SJCRH30 (cell line): ENCODE results near the gene EPHB2. TPM values are rescaled to one million over a fixed set of nuclear protein-coding genes. Genes with fewer than 3 reads are reported as not detected.

ENCODE experiments used
- DNase-seq, 2 experiments: peaks; one replicate each; pipeline ENCODE4 v3.0.0-alpha.2; 2015 to 2020
- H3K27ac ChIP-seq: fragments of 250-450 bp; sonication (Bioruptor Pico); 2 replicates; pipeline ENCODE4 v1.5.1; 2020; ENCODE audit warnings: mild to moderate bottlenecking, moderate library complexity
- H3K27me3 ChIP-seq: fragments of 250-450 bp; sonication (Bioruptor Pico); 2 replicates; pipeline ENCODE4 v1.5.1; 2020; ENCODE audit warnings: mild to moderate bottlenecking, moderate library complexity
- H3K36me3 ChIP-seq: fragments of 250-450 bp; sonication (Bioruptor Pico); 2 replicates; pipeline ENCODE4 v1.5.1; 2020; ENCODE audit warnings: mild to moderate bottlenecking, moderate library complexity
- H3K4me1 ChIP-seq: fragments of 250-450 bp; sonication (Bioruptor Pico); 2 replicates; pipeline ENCODE4 v1.5.1; 2020; ENCODE audit warnings: mild to moderate bottlenecking, moderate library complexity
- H3K4me3 ChIP-seq: fragments of 250-450 bp; sonication (Bioruptor Pico); 2 replicates; pipeline ENCODE4 v1.5.1; 2020; ENCODE audit warnings: mild to moderate bottlenecking, moderate library complexity
- H3K9me3 ChIP-seq: fragments of 250-450 bp; sonication (Bioruptor Pico); replicated peaks from 2 replicates; pipeline ENCODE4 v1.5.1; 2020; ENCODE audit warnings: mild to moderate bottlenecking, moderate library complexity
- total RNA-seq: library from RNA; depleted of rRNA; stranded (reverse); fragments of >200 nt; shearing (Covaris generic); gene quantifications from 2 replicates; pipeline ENCODE4 v1.2.3, GENCODE V29; 2014

EPHB2 gene
- total RNA-seq, 1 experiment from 2014 or later = 32.4 TPM

- Histone ChIP-seq H3K36me3 (no peaks in the 10 kb centered on the region), H3K4me1 (peaks cover 7% of the 10 kb centered on the region; the same call in 1 of the 2 replicates), H3K27ac (peak overlapping the region; percentile 35), H3K4me3 (no peak overlapping the region), H3K9me3 (no peaks in the 10 kb centered on the region), H3K27me3 (no peaks in the 10 kb centered on the region)
- DNase-seq = peak; percentile 47 to 53
These were observed 189.8 kb downstream of the EPHB2 start for GRCh38 chr1:22900451-22900850.

GRCh38 chr1:22903113-22903512 is 192.5 kb downstream of the EPHB2 start:
- DNase-seq = no peak
- Histone ChIP-seq H3K27ac (no peak overlapping the region), H3K9me3 (no peaks in the 10 kb centered on the region), H3K4me3 (no peak overlapping the region), H3K36me3 (peaks cover 12% of the 10 kb centered on the region), H3K4me1 (peaks cover 7% of the 10 kb centered on the region; the same call in 1 of the 2 replicates), H3K27me3 (no peaks in the 10 kb centered on the region)

DNA sequence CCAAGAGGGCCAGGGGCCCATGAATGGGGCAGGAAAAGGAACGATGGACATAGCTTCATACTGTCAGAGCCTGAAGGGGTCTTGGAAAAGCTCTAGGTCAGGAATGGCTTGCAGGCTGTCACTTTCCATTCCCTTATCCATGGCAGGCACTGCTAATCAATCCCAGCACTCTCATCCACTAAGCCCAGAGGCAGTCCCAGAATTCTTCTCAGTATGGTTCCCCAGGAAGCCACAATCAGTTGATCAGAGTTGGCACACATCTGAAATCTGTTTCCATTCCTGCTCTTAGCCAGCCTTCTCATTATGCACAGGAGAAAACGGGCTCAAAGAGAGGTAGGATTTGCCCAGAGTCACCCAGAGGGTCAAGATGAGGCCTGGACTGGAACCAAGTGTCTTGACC is 196.3 kb downstream of the EPHB2 start:
- Histone ChIP-seq H3K4me1 (no peaks in the 10 kb centered on the region), H3K4me3 (no peak overlapping the region), H3K27ac (no peak overlapping the region), H3K36me3 (peaks cover 12% of the 10 kb centered on the region), H3K27me3 (no peaks in the 10 kb centered on the region), H3K9me3 (no peaks in the 10 kb centered on the region)
- DNase-seq = no peak

DNA sequence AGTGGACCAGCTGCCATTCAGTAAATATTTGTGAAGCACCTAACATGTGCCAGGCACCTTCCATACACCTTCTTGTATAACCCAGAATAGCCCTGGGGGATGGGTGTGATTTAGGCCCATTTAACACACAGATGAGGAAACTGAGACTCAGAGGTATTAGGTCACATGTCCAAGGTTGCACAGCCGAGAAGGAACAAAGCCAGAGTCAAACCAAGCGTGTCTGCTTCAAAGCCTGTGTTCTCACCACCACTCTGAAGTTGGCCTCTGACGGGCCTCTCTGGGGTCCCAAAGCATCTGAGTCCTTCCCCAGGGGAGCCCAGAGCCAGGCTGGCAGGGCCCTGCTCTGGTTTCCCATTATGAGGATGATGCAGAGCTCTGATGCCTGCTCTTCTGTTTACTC is 196.9 kb downstream of the EPHB2 start:
- peaks cover 12% of the 10 kb centered on the region for H3K36me3 ChIP-seq
- no peaks in the 10 kb centered on the region for H3K4me1 ChIP-seq
- H3K27ac ChIP-seq = no peak overlapping the region
- H3K4me3 ChIP-seq = no peak overlapping the region
- H3K9me3 ChIP-seq = no peaks in the 10 kb centered on the region
- no peaks in the 10 kb centered on the region for H3K27me3 ChIP-seq
- no peak for DNase-seq

DNA sequence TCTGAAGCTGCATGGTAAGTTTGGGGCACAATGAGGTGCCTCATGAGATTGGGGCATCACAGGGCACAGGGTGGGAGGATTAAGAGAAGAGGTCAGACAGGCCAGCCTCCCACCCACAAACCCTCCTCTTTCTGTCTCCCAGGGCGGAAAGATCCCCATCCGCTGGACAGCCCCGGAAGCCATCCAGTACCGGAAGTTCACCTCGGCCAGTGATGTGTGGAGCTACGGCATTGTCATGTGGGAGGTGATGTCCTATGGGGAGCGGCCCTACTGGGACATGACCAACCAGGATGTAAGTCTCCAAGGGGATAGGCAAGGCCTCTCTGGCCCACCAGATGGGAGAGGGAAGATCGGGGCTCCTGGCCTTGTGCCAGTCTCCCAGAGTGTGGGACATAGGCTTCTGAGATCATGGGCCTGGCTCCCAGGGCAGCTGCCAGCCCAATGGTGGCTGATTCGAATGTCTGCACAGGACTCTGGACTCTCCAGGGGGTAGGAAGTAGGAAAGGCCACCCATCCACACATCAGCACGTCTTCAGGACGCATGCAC is 198.3 kb downstream of the EPHB2 start:
- H3K27me3 ChIP-seq = no peaks in the 10 kb centered on the region
- H3K4me3 ChIP-seq = no peak overlapping the region
- no peak for DNase-seq
- no peaks in the 10 kb centered on the region for H3K4me1 ChIP-seq
- H3K27ac ChIP-seq = no peak overlapping the region
- H3K36me3 ChIP-seq = peaks cover 12% of the 10 kb centered on the region
- H3K9me3 ChIP-seq = no peaks in the 10 kb centered on the region

GRCh38 chr1:22910286-22910685 is 199.6 kb downstream of the EPHB2 start:
- H3K4me1 ChIP-seq = peaks cover 8% of the 10 kb centered on the region
- no peak overlapping the region for H3K4me3 ChIP-seq
- no peaks in the 10 kb centered on the region for H3K27me3 ChIP-seq
- no peak overlapping the region for H3K27ac ChIP-seq
- H3K9me3 ChIP-seq = no peaks in the 10 kb centered on the region
- H3K36me3 ChIP-seq = peaks cover 12% of the 10 kb centered on the region
- DNase-seq = no peak

- no peak overlapping the region for H3K27ac ChIP-seq
- no peak overlapping the region for H3K4me3 ChIP-seq
- peaks cover 11% of the 10 kb centered on the region for H3K36me3 ChIP-seq
These were observed 200.5 kb downstream of the EPHB2 start for GRCh38 chr1:22910986-22911651.

GRCh38 chr1:22912311-22912710 is 201.7 kb downstream of the EPHB2 start:
- Histone ChIP-seq H3K27ac (no peak overlapping the region), H3K27me3 (no peaks in the 10 kb centered on the region), H3K9me3 (no peaks in the 10 kb centered on the region), H3K36me3 (0 out of 2 replicates have a peak, but pooled peaks cover 3% of the 10 kb centered on the region), H3K4me3 (no peak overlapping the region), H3K4me1 (peaks cover 26% of the 10 kb centered on the region)
- DNase-seq = no peak

More at GRCh38 chr1:22910986-22911651, 200.5 kb downstream of the EPHB2 start:
- Histone ChIP-seq H3K9me3 (no peaks in the 10 kb centered on the region), H3K27me3 (no peaks in the 10 kb centered on the region), H3K4me1 (peaks cover 16% of the 10 kb centered on the region)
- DNase-seq = no peak

DNA sequence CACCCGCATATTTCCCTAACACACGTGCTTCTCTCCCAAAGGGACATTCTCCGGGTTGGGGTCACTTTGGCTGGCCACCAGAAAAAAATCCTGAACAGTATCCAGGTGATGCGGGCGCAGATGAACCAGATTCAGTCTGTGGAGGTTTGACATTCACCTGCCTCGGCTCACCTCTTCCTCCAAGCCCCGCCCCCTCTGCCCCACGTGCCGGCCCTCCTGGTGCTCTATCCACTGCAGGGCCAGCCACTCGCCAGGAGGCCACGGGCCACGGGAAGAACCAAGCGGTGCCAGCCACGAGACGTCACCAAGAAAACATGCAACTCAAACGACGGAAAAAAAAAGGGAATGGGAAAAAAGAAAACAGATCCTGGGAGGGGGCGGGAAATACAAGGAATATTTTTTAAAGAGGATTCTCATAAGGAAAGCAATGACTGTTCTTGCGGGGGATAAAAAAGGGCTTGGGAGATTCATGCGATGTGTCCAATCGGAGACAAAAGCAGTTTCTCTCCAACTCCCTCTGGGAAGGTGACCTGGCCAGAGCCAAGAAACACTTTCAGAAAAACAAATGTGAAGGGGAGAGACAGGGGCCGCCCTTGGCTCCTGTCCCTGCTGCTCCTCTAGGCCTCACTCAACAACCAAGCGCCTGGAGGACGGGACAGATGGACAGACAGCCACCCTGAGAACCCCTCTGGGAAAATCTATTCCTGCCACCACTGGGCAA is 202.9 kb downstream of the EPHB2 start:
- H3K9me3 ChIP-seq = no peaks in the 10 kb centered on the region
- H3K27ac ChIP-seq = no peak overlapping the region
- H3K4me1 ChIP-seq = peaks cover 30% of the 10 kb centered on the region
- DNase-seq = no peak
- H3K36me3 ChIP-seq = no peaks in the 10 kb centered on the region
- H3K4me3 ChIP-seq = no peak overlapping the region
- H3K27me3 ChIP-seq = no peaks in the 10 kb centered on the region

DNA sequence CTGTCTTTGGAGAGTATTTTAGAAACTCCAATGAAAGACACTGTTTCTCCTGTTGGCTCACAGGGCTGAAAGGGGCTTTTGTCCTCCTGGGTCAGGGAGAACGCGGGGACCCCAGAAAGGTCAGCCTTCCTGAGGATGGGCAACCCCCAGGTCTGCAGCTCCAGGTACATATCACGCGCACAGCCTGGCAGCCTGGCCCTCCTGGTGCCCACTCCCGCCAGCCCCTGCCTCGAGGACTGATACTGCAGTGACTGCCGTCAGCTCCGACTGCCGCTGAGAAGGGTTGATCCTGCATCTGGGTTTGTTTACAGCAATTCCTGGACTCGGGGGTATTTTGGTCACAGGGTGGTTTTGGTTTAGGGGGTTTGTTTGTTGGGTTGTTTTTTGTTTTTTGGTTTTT is 203.5 kb downstream of the EPHB2 start:
- Histone ChIP-seq H3K9me3 (no peaks in the 10 kb centered on the region), H3K27me3 (no peaks in the 10 kb centered on the region), H3K4me1 (peaks cover 30% of the 10 kb centered on the region), H3K4me3 (no peak overlapping the region), H3K27ac (no peak overlapping the region), H3K36me3 (no peaks in the 10 kb centered on the region)
- DNase-seq = no peak

DNA sequence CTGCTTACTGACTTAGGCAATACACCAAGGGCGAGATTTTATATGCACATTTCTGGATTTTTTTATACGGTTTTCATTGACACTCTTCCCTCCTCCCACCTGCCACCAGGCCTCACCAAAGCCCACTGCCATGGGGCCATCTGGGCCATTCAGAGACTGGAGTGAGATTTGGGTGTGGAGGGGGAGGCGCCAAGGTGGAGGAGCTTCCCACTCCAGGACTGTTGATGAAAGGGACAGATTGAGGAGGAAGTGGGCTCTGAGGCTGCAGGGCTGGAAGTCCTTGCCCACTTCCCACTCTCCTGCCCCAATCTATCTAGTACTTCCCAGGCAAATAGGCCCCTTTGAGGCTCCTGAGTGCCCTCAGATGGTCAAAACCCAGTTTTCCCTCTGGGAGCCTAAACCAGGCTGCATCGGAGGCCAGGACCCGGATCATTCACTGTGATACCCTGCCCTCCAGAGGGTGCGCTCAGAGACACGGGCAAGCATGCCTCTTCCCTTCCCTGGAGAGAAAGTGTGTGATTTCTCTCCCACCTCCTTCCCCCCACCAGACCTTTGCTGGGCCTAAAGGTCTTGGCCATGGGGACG is 204.1 kb downstream of the EPHB2 start:
- no peak overlapping the region for H3K4me3 ChIP-seq
- H3K9me3 ChIP-seq = no peaks in the 10 kb centered on the region
- no peaks in the 10 kb centered on the region for H3K36me3 ChIP-seq
- H3K27me3 ChIP-seq = no peaks in the 10 kb centered on the region
- H3K27ac ChIP-seq = no peak overlapping the region
- peaks cover 30% of the 10 kb centered on the region for H3K4me1 ChIP-seq
- DNase-seq = peak in 1 of 2 experiments; percentile 33

GRCh38 chr1:22915231-22915630 is 204.6 kb downstream of the EPHB2 start:
- DNase-seq = no peak
- Histone ChIP-seq H3K36me3 (no peaks in the 10 kb centered on the region), H3K4me1 (peaks cover 30% of the 10 kb centered on the region), H3K27ac (no peak overlapping the region), H3K4me3 (no peak overlapping the region), H3K9me3 (no peaks in the 10 kb centered on the region), H3K27me3 (no peaks in the 10 kb centered on the region)

DNA sequence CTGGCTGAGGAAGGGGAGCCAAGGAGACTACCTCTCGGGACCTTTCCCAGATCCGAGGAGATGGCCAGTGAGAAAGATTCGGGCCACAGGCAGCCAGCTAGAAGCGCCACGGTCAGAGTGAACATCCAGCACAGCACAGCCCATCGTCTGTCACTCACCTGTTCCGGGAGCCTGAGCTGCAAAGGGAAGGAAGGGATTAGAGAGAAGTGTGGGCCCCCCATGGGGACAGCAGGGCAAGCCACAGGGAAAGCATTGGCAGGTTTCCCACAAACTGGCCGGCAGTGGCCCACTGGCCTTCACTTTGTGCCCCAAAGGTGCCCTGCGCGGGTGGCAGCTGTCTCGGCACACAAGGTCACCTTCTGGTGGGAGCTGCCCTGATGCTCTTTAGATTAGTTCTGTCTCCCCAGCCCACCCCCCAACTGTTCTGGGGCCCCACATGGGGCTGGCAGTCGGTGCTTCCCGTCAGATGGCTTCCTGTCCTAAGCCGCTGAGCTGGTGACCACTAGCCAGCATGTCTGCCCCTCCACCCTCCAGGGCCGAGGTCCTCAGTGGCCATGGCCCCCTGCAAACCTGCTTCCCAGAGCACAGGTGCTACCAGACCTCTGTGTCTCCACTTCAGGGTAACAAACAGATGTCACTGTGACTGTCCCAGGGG is 205.3 kb downstream of the EPHB2 start:
- Histone ChIP-seq H3K27ac (peak overlapping the region; percentile 8; the same call in 1 of the 2 replicates), H3K9me3 (no peaks in the 10 kb centered on the region), H3K4me3 (peak overlapping the region; percentile 21; the same call in 1 of the 2 replicates), H3K4me1 (peaks cover 30% of the 10 kb centered on the region), H3K36me3 (no peaks in the 10 kb centered on the region), H3K27me3 (no peaks in the 10 kb centered on the region)
- peak; percentile 68 to 74 for DNase-seq

GRCh38 chr1:22916471-22916820 is 205.8 kb downstream of the EPHB2 start:
- Histone ChIP-seq H3K4me3 (peak overlapping the region; percentile 30), H3K9me3 (no peaks in the 10 kb centered on the region), H3K4me1 (peaks cover 30% of the 10 kb centered on the region), H3K27me3 (no peaks in the 10 kb centered on the region), H3K36me3 (no peaks in the 10 kb centered on the region), H3K27ac (peak overlapping the region; percentile 16; the same call in 1 of the 2 replicates)
- peak; percentile 65 to 67 for DNase-seq

DNA sequence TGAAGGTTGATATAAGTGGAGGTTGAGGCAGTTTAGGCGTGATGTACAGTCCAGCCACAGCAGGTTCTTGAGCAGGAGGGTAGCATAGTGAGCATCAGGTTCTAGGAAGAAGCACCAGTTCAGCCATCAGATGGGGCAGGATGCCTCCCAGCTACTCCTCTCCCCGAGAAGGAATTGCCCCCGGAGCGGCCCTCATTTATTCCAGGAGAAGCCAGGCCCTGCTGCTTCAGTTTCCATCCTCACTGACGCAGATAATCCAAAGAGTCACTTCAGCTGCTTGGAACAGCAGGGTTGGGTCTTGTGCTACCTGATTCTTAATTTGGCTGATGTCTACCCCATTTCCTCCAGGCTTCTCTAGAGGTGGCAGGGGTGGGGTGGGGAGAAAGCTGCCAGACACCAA is 207.3 kb downstream of the EPHB2 start:
- peaks cover 30% of the 10 kb centered on the region for H3K4me1 ChIP-seq
- H3K9me3 ChIP-seq = no peaks in the 10 kb centered on the region
- no peaks in the 10 kb centered on the region for H3K36me3 ChIP-seq
- DNase-seq = no peak
- no peaks in the 10 kb centered on the region for H3K27me3 ChIP-seq
- H3K4me3 ChIP-seq = no peak overlapping the region
- H3K27ac ChIP-seq = no peak overlapping the region
